PC-9 (cell line): Measurements from ENCODE around the gene IMPG2.

Experiments
- CTCF ChIP-seq: fragments of 200-600 bp; sonication (generic); conservative IDR thresholded peaks from 2 replicates; pipeline ENCODE4 v1.6.1; 2017; ENCODE audit warnings: mixed run types, antibody characterized with exemption, mild to moderate bottlenecking, moderate library complexity
- EZH2 ChIP-seq: fragments of 200-600 bp; sonication (generic); IDR thresholded peaks from 2 replicates; pipeline ENCODE4 v1.8.0; 2017; ENCODE audit warnings: antibody characterized with exemption, low read depth

DNA sequence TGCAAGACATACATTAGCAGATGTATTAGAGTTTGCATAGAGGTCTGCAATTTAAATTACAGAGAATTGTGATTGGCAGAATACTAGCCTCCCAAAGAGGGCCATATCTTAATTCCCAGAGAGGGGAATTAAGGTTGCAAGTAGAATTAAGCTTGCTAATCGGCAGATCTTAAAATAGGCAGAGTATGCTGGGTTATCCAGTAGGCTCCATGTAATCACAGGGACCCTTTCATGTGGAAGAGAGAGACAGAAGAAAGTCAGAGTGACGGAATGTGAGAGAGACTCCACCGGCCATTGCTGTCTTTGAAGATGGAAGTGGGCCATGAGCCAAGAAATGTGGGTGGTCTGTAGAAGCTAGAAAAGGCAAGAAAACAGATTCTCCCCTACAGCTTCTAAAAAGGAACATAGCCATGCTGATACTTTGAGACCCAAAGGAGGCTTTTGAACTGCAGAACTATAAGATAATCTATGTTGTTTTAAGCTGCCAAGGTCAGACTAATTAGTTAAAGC lies 38.8 kb downstream of the IMPG2 start:
- no peak for TF ChIP-seq EZH2
- TF ChIP-seq CTCF: no peak
